Measurements from ENCODE around the gene TMPRSS4. TPM values are rescaled to one million over a fixed set of nuclear protein-coding genes. Genes with fewer than 3 reads are reported as not detected.

Gene TMPRSS4
- total and polyA plus RNA-seq, 2 of the 4 experiments (the other 2 are of a cell fraction): not detected

DNA sequence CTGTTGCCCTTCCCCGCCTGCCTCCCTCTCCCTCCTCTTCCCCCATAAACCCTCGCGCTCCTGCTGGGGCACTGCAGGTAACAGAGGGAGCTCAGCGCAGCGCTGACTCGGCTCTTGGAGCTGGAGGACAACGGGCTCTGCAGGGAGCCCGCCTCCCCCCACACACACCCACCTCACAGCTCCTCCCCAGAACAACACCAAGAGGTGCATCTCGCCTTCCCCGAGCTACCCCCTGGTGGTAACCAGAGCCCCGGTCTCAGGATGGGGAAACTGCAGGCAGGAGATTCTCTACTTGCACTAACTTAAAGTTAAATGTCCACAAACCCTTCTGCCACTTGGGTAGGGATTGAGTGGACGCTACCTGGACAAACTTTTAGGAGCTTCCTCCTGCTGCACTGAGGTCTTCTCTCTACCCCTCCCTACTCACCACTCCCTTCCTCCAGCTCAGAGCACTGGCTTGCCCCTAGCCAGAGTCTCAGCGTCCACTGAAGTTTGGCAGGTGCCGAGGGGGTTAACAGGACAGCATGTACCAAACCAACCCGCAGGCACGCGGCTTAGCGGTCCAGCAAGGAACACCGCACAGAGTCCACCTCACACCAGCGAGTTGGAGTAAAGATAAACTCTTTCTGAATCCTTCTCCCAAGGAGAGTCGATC, 79.8 kb downstream of the TMPRSS4 start:
- H3K4me1 ChIP-seq (ENCODE audit: control insufficient read depth, insufficient read depth, low read length): no peaks in the 10 kb centered on the region; the same call in 1 of the 2 replicates
- ChIA-PET POLR2A (ENCODE audit: unreplicated experiment) (no interaction called here), CTCF (no interaction called here)
- H3K14ac ChIP-seq (replicated peaks; ENCODE audit: low read depth, low read length): no peak overlapping the region
- no peak overlapping the region for H3K23ac ChIP-seq (ENCODE audit: low read depth, low read length)
- no peak overlapping the region for H4K8ac ChIP-seq (ENCODE audit: low read depth in 2 of 2, low read length in 2 of 2)
- dilution Hi-C loops (cut with HindIII; ENCODE audit: low sequenced_read_pairs, unreplicated experiment) (no loop called here), in situ Hi-C loops (cut with MboI; ENCODE audit: low sequenced_read_pairs) (no loop called here), intact Hi-C loops (cut with micrococcal nuclease) (no loop called here)
- no TSS peak for BruUV-seq (replicated peaks)
- no peak overlapping the region for H2BK120ac ChIP-seq (ENCODE audit: low read depth, low read length)
- no peak overlapping the region for H3K56ac ChIP-seq (ENCODE audit: extremely low read depth, insufficient read depth, low read length)
- no peak overlapping the region for H3K9ac ChIP-seq (ENCODE audit: low read depth, low read length)
- ATAC-seq (ENCODE audit: low read depth) (no peak), DNase-seq (no peak)
- H3K79me1 ChIP-seq (ENCODE audit: low read depth in 1 of 2, low read length in 2 of 2): no peaks in the 10 kb centered on the region
- H2AK9ac ChIP-seq (replicated peaks; ENCODE audit: low read depth, low read length, poor library complexity): no peak overlapping the region
- H2AFZ ChIP-seq (replicated peaks; ENCODE audit: low read length, poor library complexity): no peak overlapping the region
- H3K4ac ChIP-seq (ENCODE audit: low read depth, low read length): no peak overlapping the region
- no peak for TF ChIP-seq RFX5 (IDR thresholded peaks at IDR 0.05; ENCODE audit: low read depth, low read length)
- H3K18ac ChIP-seq (ENCODE audit: low read depth, low read length): no peak overlapping the region
- no peaks in the 10 kb centered on the region for H3K36me3 ChIP-seq (ENCODE audit: control insufficient read depth, insufficient read depth, low read length)
- H3K4me2 ChIP-seq (ENCODE audit: low read depth, low read length): no peak overlapping the region
- H4K91ac ChIP-seq (ENCODE audit: insufficient read depth, low read depth, low read length): no peak overlapping the region
- H3K27ac ChIP-seq (ENCODE audit: insufficient read depth, low read length): no peak overlapping the region
- no peak overlapping the region for H3K4me3 ChIP-seq (ENCODE audit: insufficient read depth, low read depth, low read length)
- peaks cover 86% of the 10 kb centered on the region for H3K27me3 ChIP-seq (ENCODE audit: control insufficient read depth, insufficient read depth, low read length)
- H2AK5ac ChIP-seq (ENCODE audit: low read depth, low read length): no peak overlapping the region
- no peaks in the 10 kb centered on the region for H3K9me3 ChIP-seq (ENCODE audit: control insufficient read depth, insufficient read depth, low read length)
- no peak overlapping the region for H4K5ac ChIP-seq (ENCODE audit: low read depth, low read length)
- H2BK15ac ChIP-seq (ENCODE audit: low read depth, low read length): no peak overlapping the region
- H2BK5ac ChIP-seq (ENCODE audit: low read depth, low read length, poor library complexity, severe bottlenecking): no peak overlapping the region
- no peaks in the 10 kb centered on the region for H3K9me1 ChIP-seq (ENCODE audit: insufficient read depth, low read length)
- WGBS, 2 experiments (ENCODE audit: extremely low coverage in 2 of 2, insufficient read length in 1 of 2): 18% methylated on average over 3 of the region's 21 CpGs; no CpG with 5 or more reads in 1 of the 2 experiments
- no peak overlapping the region for H2BK20ac ChIP-seq (ENCODE audit: low read depth, low read length)
- H4K20me1 ChIP-seq (ENCODE audit: insufficient read depth, low read length): no peaks in the 10 kb centered on the region

Measured in IMR-90 (cell line).